Osteoblast (primary cell): ENCODE measurements around the gene CTSS. TPM values are rescaled to one million over a fixed set of nuclear protein-coding genes. Genes with fewer than 3 reads are reported as not detected.
"Not testable (repeated sequence)": the region's sequence is repeated elsewhere in the genome, so short reads cannot be mapped to it uniquely, and the experiment has no call there.

Experiments used
- DNase-seq: peaks from one replicate; pipeline ENCODE4 v3.0.0; 2011; ENCODE audit warnings: low spot score, mixed read lengths; ENCODE audit not compliant: insufficient read length; ENCODE audit errors: missing footprints
- H2AFZ ChIP-seq: 2 replicates; pipeline ENCODE4 v1.6.0; 2011; ENCODE audit warnings: mild to moderate bottlenecking, low read length
- H3K27ac ChIP-seq: 2 replicates; pipeline ENCODE4 v1.5.1; 2011; ENCODE audit warnings: mild to moderate bottlenecking, low read depth, low read length, moderate library complexity
- H3K27me3 ChIP-seq: 2 replicates; pipeline ENCODE4 v1.6.0; 2012; ENCODE audit warnings: mild to moderate bottlenecking, control low read depth, inconsistent platforms, low read length, moderate library complexity; ENCODE audit not compliant: insufficient read depth
- H3K36me3 ChIP-seq: 2 replicates; pipeline ENCODE4 v1.5.1; 2011; ENCODE audit warnings: mild to moderate bottlenecking, low read length, control low read depth, moderate library complexity; ENCODE audit not compliant: insufficient read depth
- H3K4me1 ChIP-seq: 2 replicates; pipeline ENCODE4 v1.5.1; 2011; ENCODE audit warnings: mild to moderate bottlenecking, low read length, control low read depth, moderate library complexity; ENCODE audit not compliant: insufficient read depth
- H3K4me2 ChIP-seq: 2 replicates; pipeline ENCODE4 v1.6.0; 2011; ENCODE audit warnings: mild to moderate bottlenecking, low read length; ENCODE audit not compliant: insufficient read depth
- H3K4me3 ChIP-seq: fragments of 200-600 bp; sonication (generic); 3 replicates; pipeline ENCODE4 v1.5.1; 2012; ENCODE audit warnings: mild to moderate bottlenecking, low read length, inconsistent platforms; ENCODE audit not compliant: insufficient read depth
- H3K79me2 ChIP-seq: 2 replicates; pipeline ENCODE4 v1.6.0; 2012; ENCODE audit warnings: mild to moderate bottlenecking, low read length, control low read depth, inconsistent platforms; ENCODE audit not compliant: insufficient read depth
- H3K9me3 ChIP-seq: 2 replicates; pipeline ENCODE4 v1.5.1; 2011; ENCODE audit warnings: low read depth, low read length, control low read depth
- H4K20me1 ChIP-seq: 2 replicates; pipeline ENCODE4 v1.6.0; 2012; ENCODE audit warnings: mild to moderate bottlenecking, low read length, control low read depth; ENCODE audit not compliant: insufficient read depth
- total RNA-seq: library from RNA; depleted of rRNA; stranded (reverse); fragments of >200 nt; gene quantifications from 2 replicates; pipeline ENCODE4 v1.2.3, GENCODE V29; 2012
- TF ChIP-seq, protein P1 (sequence below): IDR thresholded peaks from 2 replicates; pipeline ENCODE4 v1.5.1; 2011; ENCODE audit warnings: mild to moderate bottlenecking, low read depth, low read length, moderate library complexity; ENCODE audit errors: extremely low read depth

CTSS gene
- total RNA-seq, 1 donor = 16.3 TPM

DNA sequence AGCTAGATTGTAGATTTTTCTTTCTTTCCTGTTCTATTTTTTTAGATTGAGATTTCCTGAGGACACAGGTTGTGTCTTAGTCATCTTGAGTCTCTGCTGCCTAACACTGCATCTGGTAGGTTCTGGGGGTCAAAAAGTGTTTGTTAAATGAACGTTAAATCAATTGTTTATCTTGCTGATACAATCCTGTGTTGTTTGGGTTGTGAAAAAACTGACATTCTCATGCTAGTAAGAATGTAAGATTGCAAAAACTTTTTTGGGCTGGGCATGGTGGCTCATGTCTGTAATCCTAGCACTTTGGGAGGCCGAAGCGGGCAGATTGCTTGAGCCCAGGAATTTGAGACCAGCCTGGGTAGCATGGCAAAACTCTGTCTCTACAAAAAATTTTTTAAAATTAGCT lies 39.1 kb upstream of the CTSS start:
- DNase-seq = no peak
- Histone ChIP-seq H3K79me2 (peaks cover 35% of the 10 kb centered on the region), H3K4me1 (peaks cover 30% of the 10 kb centered on the region), H3K36me3 (peaks cover 12% of the 10 kb centered on the region), H3K4me2 (no peak overlapping the region), H3K27me3 (no peaks in the 10 kb centered on the region), H2AFZ (no peak overlapping the region), H4K20me1 (no peaks in the 10 kb centered on the region), H3K4me3 (no peak overlapping the region), H3K27ac (no peak overlapping the region), H3K9me3 (no peaks in the 10 kb centered on the region)
- TF ChIP-seq, protein P1, sequence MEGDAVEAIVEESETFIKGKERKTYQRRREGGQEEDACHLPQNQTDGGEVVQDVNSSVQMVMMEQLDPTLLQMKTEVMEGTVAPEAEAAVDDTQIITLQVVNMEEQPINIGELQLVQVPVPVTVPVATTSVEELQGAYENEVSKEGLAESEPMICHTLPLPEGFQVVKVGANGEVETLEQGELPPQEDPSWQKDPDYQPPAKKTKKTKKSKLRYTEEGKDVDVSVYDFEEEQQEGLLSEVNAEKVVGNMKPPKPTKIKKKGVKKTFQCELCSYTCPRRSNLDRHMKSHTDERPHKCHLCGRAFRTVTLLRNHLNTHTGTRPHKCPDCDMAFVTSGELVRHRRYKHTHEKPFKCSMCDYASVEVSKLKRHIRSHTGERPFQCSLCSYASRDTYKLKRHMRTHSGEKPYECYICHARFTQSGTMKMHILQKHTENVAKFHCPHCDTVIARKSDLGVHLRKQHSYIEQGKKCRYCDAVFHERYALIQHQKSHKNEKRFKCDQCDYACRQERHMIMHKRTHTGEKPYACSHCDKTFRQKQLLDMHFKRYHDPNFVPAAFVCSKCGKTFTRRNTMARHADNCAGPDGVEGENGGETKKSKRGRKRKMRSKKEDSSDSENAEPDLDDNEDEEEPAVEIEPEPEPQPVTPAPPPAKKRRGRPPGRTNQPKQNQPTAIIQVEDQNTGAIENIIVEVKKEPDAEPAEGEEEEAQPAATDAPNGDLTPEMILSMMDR = no peak

DNA sequence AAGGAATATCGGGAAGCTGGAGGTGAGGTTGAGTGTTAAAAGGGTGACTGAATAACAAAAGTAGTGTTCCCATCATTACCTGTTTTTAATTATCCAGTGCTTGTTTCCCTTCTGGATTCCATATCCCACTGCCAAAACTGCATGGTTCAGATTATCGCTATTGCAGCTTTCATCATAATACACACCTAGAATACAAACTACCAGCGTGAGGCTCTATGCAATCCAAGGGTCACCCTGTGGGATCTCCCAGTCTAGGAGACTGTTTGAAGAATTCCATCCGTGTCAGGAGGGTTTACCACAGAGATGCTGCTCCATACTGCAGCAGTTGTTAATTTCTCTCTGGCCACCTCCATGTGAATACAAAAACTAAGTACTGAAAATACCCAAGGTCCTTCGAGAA lies 33.5 kb upstream of the CTSS start:
- H3K36me3 ChIP-seq = peaks cover 49% of the 10 kb centered on the region

DNA sequence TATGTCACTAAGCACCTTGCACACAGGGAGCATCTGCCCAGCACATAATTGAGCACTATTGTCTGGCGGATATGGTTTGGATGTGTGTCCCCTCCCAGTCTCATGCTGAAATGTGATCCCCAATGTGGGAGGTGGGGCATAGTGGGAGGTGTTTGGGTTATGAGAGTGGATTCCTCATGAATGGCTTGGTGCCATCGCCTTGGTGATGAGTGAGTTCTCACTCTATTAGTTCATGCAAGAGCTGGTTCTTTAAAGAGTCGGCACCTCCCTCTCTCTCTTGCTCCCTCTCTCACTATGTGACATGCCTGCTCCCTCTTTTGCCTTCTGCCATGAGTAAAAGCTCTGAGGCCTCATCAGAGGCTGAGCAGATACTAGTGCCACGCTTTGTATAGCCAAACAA lies 32.9 kb upstream of the CTSS start:
- H3K79me2 ChIP-seq = no peaks in the 10 kb centered on the region
- no peaks in the 10 kb centered on the region for H4K20me1 ChIP-seq
- H3K27ac ChIP-seq = no peak overlapping the region
- no peak overlapping the region for H2AFZ ChIP-seq
- H3K4me3 ChIP-seq = no peak overlapping the region
- H3K27me3 ChIP-seq = no peaks in the 10 kb centered on the region
- no peak overlapping the region for H3K4me2 ChIP-seq
- no peaks in the 10 kb centered on the region for H3K4me1 ChIP-seq
- DNase-seq = no peak
- peaks cover 43% of the 10 kb centered on the region for H3K36me3 ChIP-seq
- no peaks in the 10 kb centered on the region for H3K9me3 ChIP-seq
- TF ChIP-seq, protein P1 = no peak

More for the DNA sequence above, 33.5 kb upstream of the CTSS start:
- Histone ChIP-seq H3K79me2 (peaks cover 4% of the 10 kb centered on the region), H3K27me3 (no peaks in the 10 kb centered on the region), H3K4me2 (no peak overlapping the region), H2AFZ (no peak overlapping the region), H3K4me1 (no peaks in the 10 kb centered on the region), H3K4me3 (no peak overlapping the region), H4K20me1 (no peaks in the 10 kb centered on the region), H3K9me3 (no peaks in the 10 kb centered on the region), H3K27ac (no peak overlapping the region)
- DNase-seq = no peak
- TF ChIP-seq, protein P1 = no peak

DNA sequence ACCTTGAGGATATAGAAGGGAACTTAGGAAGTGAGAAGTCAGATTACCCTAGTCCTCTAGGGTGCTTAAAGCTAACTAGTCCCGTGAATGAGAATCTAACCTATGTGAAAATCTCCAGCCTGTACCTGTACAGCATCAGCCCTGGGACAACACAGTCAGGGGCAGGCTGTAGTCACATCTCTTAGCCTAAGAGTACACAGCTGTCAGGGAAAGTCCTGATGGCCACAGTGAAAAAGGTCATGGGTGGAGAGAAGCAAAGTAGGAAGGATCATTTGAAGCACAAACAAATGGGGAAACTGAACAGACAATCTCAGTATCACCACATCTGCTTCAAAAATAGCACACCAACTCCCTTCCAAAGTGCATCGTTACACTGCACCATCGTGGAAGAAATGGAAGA lies 30.8 kb upstream of the CTSS start:
- no peaks in the 10 kb centered on the region for H3K27me3 ChIP-seq
- H3K79me2 ChIP-seq = no peaks in the 10 kb centered on the region
- peaks cover 42% of the 10 kb centered on the region for H3K36me3 ChIP-seq
- no peak overlapping the region for H3K27ac ChIP-seq
- no peak for DNase-seq
- H3K9me3 ChIP-seq = no peaks in the 10 kb centered on the region
- TF ChIP-seq, protein P1 = no peak
- H4K20me1 ChIP-seq = no peaks in the 10 kb centered on the region
- no peak overlapping the region for H3K4me3 ChIP-seq
- H2AFZ ChIP-seq = no peak overlapping the region
- no peak overlapping the region for H3K4me2 ChIP-seq
- H3K4me1 ChIP-seq = no peaks in the 10 kb centered on the region

DNA sequence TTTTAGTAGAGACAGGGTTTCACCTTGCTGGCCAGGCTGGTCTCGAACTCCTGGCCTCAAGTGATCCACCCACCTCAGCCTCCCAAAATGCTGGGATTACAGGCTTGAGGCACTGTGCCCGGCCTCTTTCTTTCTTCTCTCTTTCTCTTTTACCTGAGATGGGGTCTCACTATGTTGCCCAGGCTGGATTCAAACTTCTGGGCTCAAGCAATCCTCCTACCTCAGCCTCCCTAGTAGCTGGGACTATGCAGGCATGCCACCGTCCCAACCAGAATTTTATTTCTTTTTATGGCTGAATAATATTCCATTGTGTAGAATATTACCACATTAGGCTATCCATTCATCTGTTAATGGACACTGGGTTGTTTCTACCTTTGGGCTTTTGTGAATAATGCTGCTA lies 28.2 kb upstream of the CTSS start:
- not testable (repeated sequence) for H3K79me2 ChIP-seq, H3K4me2 ChIP-seq, H3K4me1 ChIP-seq, H2AFZ ChIP-seq, H3K27me3 ChIP-seq, H3K27ac ChIP-seq, H4K20me1 ChIP-seq, DNase-seq, H3K4me3 ChIP-seq, H3K9me3 ChIP-seq
- peaks cover 34% of the 10 kb centered on the region for H3K36me3 ChIP-seq
